Measurements from ENCODE around the gene CST2. TPM values are rescaled to one million over a fixed set of nuclear protein-coding genes. Genes with fewer than 3 reads are reported as not detected.

Gene CST2
- not detected for total RNA-seq (ENCODE audit: unreplicated experiment)
- long read RNA-seq, result 0 reads

- Mint-ChIP-seq H3K9me3 (ENCODE audit: unreplicated experiment) (no peaks in the 10 kb centered on the region), H3K27me3 (ENCODE audit: unreplicated experiment) (peaks cover 8% of the 10 kb centered on the region), H3K4me1 (ENCODE audit: unreplicated experiment) (peaks cover under 1% of the 10 kb centered on the region), H3K27ac (ENCODE audit: unreplicated experiment) (no peak within 1 kb of the TSS), H3K36me3 (ENCODE audit: low read depth, unreplicated experiment) (no peaks in the 10 kb centered on the region), H3K4me3 (ENCODE audit: unreplicated experiment) (no peak within 1 kb of the TSS)
- no peak for DNase-seq (ENCODE audit: low spot score)
- TF ChIP-seq CTCF (IDR thresholded peaks at IDR 0.05; ENCODE audit: unreplicated experiment), result no peak
Observed at GRCh38 chr20:23826541-23827021, at the start of gene CST2. TSS of gene CST2 (minus strand) at chr20:23826729. CDS start at chr20:23826660, 69 bp downstream.

GRCh38 chr20:23875606-23876237 is 49.2 kb upstream of the CST2 start:
- Mint-ChIP-seq H3K36me3 (ENCODE audit: low read depth, unreplicated experiment) (no peaks in the 10 kb centered on the region), H3K27me3 (ENCODE audit: unreplicated experiment) (peaks cover 2% of the 10 kb centered on the region), H3K27ac (ENCODE audit: unreplicated experiment) (no peak overlapping the region), H3K4me3 (ENCODE audit: unreplicated experiment) (no peak overlapping the region), H3K9me3 (ENCODE audit: unreplicated experiment) (no peaks in the 10 kb centered on the region), H3K4me1 (ENCODE audit: unreplicated experiment) (peaks cover 4% of the 10 kb centered on the region)
- DNase-seq (ENCODE audit: low spot score), result no peak
- no peak for TF ChIP-seq CTCF (IDR thresholded peaks at IDR 0.05; ENCODE audit: unreplicated experiment)

GRCh38 chr20:23874747-23875146 is 48.2 kb upstream of the CST2 start:
- DNase-seq (ENCODE audit: low spot score), result no peak
- no peaks in the 10 kb centered on the region for H3K9me3 Mint-ChIP-seq (ENCODE audit: unreplicated experiment)
- peaks cover 2% of the 10 kb centered on the region for H3K27me3 Mint-ChIP-seq (ENCODE audit: unreplicated experiment)
- H3K27ac Mint-ChIP-seq (ENCODE audit: unreplicated experiment), result no peak overlapping the region
- no peak overlapping the region for H3K4me3 Mint-ChIP-seq (ENCODE audit: unreplicated experiment)
- no peak for TF ChIP-seq CTCF (IDR thresholded peaks at IDR 0.05; ENCODE audit: unreplicated experiment)
- peaks cover 9% of the 10 kb centered on the region for H3K4me1 Mint-ChIP-seq (ENCODE audit: unreplicated experiment)
- H3K36me3 Mint-ChIP-seq (ENCODE audit: low read depth, unreplicated experiment), result no peaks in the 10 kb centered on the region

GRCh38 chr20:23873370-23874015 is 47.0 kb upstream of the CST2 start:
- Mint-ChIP-seq H3K9me3 (ENCODE audit: unreplicated experiment) (no peaks in the 10 kb centered on the region), H3K4me3 (ENCODE audit: unreplicated experiment) (no peak overlapping the region)
- no peak for TF ChIP-seq CTCF (IDR thresholded peaks at IDR 0.05; ENCODE audit: unreplicated experiment)

GRCh38 chr20:23872065-23872464 is 45.5 kb upstream of the CST2 start:
- Mint-ChIP-seq H3K9me3 (ENCODE audit: unreplicated experiment) (no peaks in the 10 kb centered on the region), H3K4me3 (ENCODE audit: unreplicated experiment) (no peak overlapping the region), H3K36me3 (ENCODE audit: low read depth, unreplicated experiment) (no peaks in the 10 kb centered on the region), H3K27ac (ENCODE audit: unreplicated experiment) (no peak overlapping the region), H3K4me1 (ENCODE audit: unreplicated experiment) (peaks cover 9% of the 10 kb centered on the region), H3K27me3 (ENCODE audit: unreplicated experiment) (peaks cover under 1% of the 10 kb centered on the region)
- no peak for DNase-seq (ENCODE audit: low spot score)
- no peak for TF ChIP-seq CTCF (IDR thresholded peaks at IDR 0.05; ENCODE audit: unreplicated experiment)

More at GRCh38 chr20:23873370-23874015, 47.0 kb upstream of the CST2 start:
- peaks cover 2% of the 10 kb centered on the region for H3K27me3 Mint-ChIP-seq (ENCODE audit: unreplicated experiment)
- no peaks in the 10 kb centered on the region for H3K36me3 Mint-ChIP-seq (ENCODE audit: low read depth, unreplicated experiment)
- no peak overlapping the region for H3K27ac Mint-ChIP-seq (ENCODE audit: unreplicated experiment)
- DNase-seq (ENCODE audit: low spot score), result no peak
- peaks cover 9% of the 10 kb centered on the region for H3K4me1 Mint-ChIP-seq (ENCODE audit: unreplicated experiment)

Data from endothelial cell (in vitro differentiated cells).